ENCODE results near the gene SCT.
A peak's percentile ranks its signal among the peaks of the same experiment; 100 is the strongest.
"Not testable (repeated sequence)": the region's sequence is repeated elsewhere in the genome, so short reads cannot be mapped to it uniquely, and the experiment has no call there.

The SCT gene

DNA sequence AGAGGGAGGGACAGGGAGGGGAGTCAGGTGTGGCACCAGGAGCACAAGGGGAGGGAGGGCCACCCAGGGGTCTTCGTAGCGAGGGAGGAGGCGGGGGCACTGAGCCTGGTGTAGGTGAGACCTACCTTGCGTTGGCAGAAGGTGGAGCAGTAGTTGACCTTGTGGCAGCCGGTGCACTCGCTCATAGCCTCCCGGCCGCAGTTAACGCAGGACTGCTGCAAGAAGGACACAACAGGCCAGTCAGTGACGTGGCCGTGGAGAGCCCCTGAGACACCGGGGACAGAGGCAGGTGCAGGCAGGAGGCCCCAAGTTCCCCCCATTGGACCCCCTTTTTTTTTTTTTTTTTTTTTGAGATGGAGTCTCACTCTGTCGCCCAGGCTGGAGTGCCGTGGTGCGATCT lies 26.9 kb upstream of the SCT start:
- ATAC-seq, result no peak
- Mint-ChIP-seq H3K27ac (no peak overlapping the region), H3K36me3 (peaks cover 40% of the 10 kb centered on the region), H3K4me1 (no peaks in the 10 kb centered on the region), H3K27me3 (no peaks in the 10 kb centered on the region), H3K9me3 (no peaks in the 10 kb centered on the region), H3K4me3 (no peak overlapping the region)

DNA sequence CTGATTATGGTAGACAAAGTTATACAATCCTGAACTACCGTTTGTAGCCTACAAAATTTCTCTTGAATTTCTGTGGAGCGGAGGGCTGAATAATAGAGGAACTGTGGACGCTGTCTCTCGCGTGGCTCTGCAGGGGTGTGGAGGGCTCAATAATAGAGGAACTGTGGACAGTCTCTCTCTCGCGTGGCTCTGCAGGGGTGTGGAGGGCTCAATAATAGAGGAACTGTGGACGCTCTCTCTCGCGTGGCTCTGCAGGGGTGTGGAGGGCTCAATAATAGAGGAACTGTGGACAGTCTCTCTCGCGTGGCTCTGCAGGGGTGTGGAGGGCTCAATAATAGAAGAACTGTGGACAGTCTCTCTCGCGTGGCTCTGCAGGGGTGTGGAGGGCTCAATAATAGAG lies 26.2 kb upstream of the SCT start:
- not testable (repeated sequence) for ATAC-seq, H3K4me1 Mint-ChIP-seq, H3K27ac Mint-ChIP-seq, H3K9me3 Mint-ChIP-seq, H3K27me3 Mint-ChIP-seq, H3K4me3 Mint-ChIP-seq
- peaks cover 40% of the 10 kb centered on the region for H3K36me3 Mint-ChIP-seq

DNA sequence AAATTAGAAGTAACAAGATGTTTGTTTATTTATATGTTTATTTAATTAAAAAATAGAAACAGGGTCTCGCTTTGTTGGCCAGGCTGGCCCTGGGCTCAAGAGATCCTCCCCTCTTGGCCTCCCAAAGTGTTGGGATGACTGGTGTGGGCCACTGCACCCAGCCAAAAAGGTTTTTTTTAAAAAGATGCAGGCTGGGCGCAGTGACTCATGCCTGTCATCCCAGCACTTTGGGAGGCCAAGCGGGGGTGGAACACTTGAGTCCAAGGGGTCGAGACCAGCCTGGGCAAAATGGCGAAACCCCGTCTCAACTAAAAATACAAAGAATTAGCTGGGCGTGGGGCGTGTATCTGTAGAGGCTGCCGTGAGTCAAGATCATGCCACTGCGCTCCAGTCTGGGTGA lies 23.5 kb upstream of the SCT start:
- no peaks in the 10 kb centered on the region for H3K4me1 Mint-ChIP-seq
- no peak for ATAC-seq
- peaks cover 32% of the 10 kb centered on the region for H3K36me3 Mint-ChIP-seq
- no peak overlapping the region for H3K4me3 Mint-ChIP-seq
- H3K9me3 Mint-ChIP-seq, result no peaks in the 10 kb centered on the region
- H3K27ac Mint-ChIP-seq, result no peak overlapping the region
- no peaks in the 10 kb centered on the region for H3K27me3 Mint-ChIP-seq

DNA sequence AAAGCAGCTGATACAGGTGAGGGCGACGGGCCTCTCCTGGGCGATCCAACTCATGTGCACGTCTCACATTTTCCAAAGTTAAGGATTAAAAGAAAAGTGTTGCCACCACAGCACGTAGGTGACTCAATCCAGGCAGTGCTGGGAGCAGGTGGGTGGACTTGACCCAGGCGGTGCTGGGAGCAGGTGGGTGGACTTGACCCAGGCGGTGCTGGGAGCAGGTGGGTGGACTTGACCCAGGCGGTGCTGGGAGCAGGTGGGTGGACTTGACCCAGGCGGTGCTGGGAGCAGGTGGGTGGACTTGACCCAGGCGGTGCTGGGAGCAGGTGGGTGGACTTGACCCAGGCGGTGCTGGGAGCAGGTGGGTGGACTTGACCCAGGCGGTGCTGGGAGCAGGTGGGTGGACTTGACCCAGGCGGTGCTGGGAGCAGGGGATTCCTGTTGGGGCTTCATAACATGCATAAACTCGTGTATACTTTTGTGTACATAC lies 20.7 kb upstream of the SCT start:
- not testable (repeated sequence) for H3K9me3 Mint-ChIP-seq, H3K4me1 Mint-ChIP-seq, ATAC-seq, H3K27me3 Mint-ChIP-seq, H3K4me3 Mint-ChIP-seq, H3K27ac Mint-ChIP-seq
- H3K36me3 Mint-ChIP-seq, result peaks cover 27% of the 10 kb centered on the region

DNA sequence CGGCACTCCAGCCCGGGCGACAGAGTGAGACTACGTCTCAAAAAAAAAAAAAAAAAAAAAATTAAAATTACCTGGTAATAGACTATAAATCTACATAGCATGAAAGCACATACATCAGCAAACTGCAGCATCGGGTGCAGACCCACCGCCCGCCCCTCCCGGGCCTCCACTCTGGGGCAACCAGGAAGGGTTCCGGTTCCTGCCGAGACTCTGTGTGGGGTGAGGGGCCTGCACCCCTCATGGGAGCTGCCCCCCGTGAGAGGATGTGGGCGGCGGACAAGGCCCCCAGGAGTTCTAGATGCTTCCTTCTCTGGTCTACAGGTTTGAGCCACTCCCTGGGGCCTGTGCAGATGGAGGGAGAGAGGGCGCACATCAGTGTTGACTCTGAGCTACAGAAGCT lies 19.2 kb upstream of the SCT start:
- H3K9me3 Mint-ChIP-seq, result no peaks in the 10 kb centered on the region
- no peaks in the 10 kb centered on the region for H3K4me1 Mint-ChIP-seq
- no peak for ATAC-seq
- H3K27me3 Mint-ChIP-seq, result no peaks in the 10 kb centered on the region
- peaks cover 12% of the 10 kb centered on the region for H3K36me3 Mint-ChIP-seq
- no peak overlapping the region for H3K27ac Mint-ChIP-seq
- no peak overlapping the region for H3K4me3 Mint-ChIP-seq

DNA sequence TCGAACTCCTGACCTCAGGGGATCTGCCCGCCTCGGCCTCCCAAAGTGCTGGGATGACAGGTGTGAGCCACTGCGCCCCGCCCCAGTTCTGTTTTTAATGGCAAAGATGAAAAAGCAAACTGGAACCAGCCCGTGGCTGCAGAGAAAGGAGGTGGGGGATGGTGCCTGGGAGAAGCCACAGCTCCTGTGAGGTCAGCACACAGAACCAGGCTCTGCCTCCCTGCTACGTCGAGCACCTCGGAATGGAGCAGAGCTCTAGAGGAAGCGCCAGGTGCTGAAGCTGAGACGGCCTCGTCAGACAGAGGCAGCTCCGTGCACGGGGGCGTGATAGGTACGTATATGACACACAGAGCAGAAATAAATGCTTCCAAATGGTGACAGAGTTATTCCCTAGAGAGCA lies 18.6 kb upstream of the SCT start:
- H3K27me3 Mint-ChIP-seq, result peaks cover 3% of the 10 kb centered on the region
- H3K9me3 Mint-ChIP-seq, result no peaks in the 10 kb centered on the region
- no peak for ATAC-seq
- no peak overlapping the region for H3K27ac Mint-ChIP-seq
- peaks cover 2% of the 10 kb centered on the region for H3K4me1 Mint-ChIP-seq
- no peak overlapping the region for H3K4me3 Mint-ChIP-seq
- H3K36me3 Mint-ChIP-seq, result peaks cover 6% of the 10 kb centered on the region

DNA sequence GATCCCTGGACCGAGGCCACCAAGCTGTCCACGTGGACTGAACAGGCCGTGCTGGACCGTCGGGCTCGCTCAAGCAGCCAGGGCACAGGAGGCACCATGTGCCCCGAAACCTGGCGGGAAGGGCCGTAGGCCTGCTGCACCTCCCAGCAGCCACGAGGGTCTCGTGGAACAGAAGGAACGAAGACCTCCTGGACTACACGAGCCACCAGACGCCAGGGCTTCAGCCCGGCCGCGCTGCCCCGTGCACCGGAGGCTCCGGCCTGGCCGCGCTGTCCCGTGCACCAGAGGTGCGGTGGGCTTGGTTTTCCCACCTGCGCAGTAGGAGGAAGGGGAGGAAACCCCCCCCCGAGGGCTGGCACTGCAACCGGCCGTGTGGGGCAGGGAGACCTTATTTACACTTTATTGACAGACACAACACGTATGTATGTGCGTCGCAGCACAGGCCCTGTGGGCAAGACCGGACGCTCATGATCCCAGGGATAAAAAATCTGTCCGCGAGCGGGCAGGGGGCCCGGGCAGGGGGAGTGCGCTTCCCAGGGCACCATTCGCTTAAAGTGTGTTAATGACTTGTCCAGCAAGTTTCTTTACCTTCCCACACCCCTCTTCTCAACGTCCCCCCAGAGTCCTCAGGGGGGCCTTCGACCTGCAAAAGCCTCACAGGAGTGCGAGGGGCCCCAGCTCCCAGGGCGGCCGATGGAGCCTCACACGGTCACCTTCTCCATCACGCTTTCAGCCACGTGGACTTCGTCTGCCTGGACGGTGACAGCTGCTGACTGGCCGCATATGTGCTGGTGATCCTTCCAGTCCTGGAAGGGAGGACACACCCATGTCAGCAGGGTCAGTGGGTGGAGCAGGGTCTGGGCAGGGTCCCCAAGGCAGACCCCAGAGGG lies 17.1 kb upstream of the SCT start:
- peaks cover 6% of the 10 kb centered on the region for H3K36me3 Mint-ChIP-seq
- no peak overlapping the region for H3K27ac Mint-ChIP-seq

DNA sequence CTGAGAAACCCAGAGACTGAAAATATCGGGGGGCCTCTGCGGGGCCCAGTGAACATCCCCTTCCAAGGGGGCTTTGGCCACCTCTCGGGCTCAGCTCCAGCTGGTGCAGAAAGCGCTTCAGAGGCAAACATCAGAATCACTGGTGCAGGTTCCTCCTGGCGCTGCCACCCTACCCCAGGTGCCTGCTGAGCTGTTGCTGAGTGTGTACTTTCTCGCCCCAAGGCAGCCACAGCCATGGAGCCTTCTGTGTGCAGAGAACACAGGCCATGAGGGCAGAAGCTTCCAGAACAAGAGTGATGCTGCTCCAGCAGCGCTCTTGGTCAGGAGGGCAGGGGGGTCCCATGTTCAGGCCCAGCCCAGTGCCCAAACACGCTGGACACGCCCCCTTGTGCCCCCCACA lies 16.4 kb upstream of the SCT start:
- Mint-ChIP-seq H3K27ac (no peak overlapping the region), H3K27me3 (peaks cover 16% of the 10 kb centered on the region), H3K4me1 (peaks cover 8% of the 10 kb centered on the region), H3K4me3 (no peak overlapping the region), H3K36me3 (peaks cover 6% of the 10 kb centered on the region), H3K9me3 (no peaks in the 10 kb centered on the region)
- ATAC-seq, result no peak

More for the DNA sequence above, 17.1 kb upstream of the SCT start:
- ATAC-seq, result no peak
- H3K27me3 Mint-ChIP-seq, result peaks cover 9% of the 10 kb centered on the region
- H3K4me3 Mint-ChIP-seq, result no peak overlapping the region
- H3K4me1 Mint-ChIP-seq, result peaks cover 8% of the 10 kb centered on the region
- H3K9me3 Mint-ChIP-seq, result no peaks in the 10 kb centered on the region

DNA sequence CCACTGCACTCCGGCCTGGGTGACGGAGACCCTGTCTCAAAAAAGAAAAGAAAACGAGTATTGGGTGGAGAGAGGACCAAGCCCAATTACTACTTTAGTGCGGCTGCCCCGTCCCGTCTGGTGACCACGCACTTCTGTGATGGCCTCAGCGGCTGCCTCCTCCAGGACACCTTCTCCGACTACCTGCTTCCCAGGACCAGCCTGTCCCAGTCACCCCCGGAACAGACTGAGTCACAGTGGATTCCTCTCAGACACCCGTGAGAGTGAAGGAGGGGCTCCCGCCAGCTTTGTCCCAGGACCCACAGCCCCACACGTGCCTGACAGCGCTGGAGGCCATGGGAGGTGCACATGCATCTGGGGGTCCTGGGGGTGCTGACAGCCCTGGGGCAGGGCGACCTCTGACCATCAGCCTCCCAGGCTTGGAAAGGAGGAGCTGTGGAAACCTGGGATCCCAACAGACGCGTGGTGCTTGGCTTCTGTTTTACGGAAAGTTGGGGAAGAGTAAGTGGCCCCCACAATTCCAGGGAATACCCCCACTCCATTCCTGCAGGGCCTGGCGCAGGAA lies 14.9 kb upstream of the SCT start:
- H3K4me3 Mint-ChIP-seq, result no peak overlapping the region
- no peaks in the 10 kb centered on the region for H3K9me3 Mint-ChIP-seq
- peaks cover 14% of the 10 kb centered on the region for H3K4me1 Mint-ChIP-seq
- no peak for ATAC-seq
- peak overlapping the region; percentile 34 for H3K27ac Mint-ChIP-seq
- peaks cover 6% of the 10 kb centered on the region for H3K36me3 Mint-ChIP-seq
- H3K27me3 Mint-ChIP-seq, result peaks cover 30% of the 10 kb centered on the region

DNA sequence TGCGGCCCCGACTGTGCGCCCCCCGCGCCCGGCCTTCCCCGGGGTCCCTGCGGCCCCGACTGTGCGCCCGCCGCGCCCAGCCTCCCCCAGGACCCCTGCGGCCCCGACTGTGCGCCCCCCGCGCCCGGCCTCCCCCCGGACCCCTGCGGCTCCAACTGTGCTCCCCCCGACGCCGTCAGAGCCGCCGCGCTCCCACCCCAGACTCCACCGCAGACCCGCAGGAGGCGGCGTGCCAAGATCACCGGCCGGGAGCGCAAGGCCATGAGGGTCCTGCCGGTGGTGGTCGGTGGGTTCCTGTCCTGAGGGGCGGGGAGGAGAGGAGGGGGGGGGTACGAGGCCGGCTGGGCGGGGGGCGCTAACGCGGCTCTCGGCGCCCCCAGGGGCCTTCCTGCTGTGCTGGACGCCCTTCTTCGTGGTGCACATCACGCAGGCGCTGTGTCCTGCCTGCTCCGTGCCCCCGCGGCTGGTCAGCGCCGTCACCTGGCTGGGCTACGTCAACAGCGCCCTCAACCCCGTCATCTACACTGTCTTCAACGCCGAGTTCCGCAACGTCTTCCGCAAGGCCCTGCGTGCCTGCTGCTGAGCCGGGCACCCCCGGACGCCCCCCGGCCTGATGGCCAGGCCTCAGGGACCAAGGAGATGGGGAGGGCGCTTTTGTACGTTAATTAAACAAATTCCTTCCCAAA lies 13.2 kb upstream of the SCT start:
- no peak overlapping the region for H3K27ac Mint-ChIP-seq
- ATAC-seq, result no peak
- peaks cover 42% of the 10 kb centered on the region for H3K27me3 Mint-ChIP-seq
- H3K4me1 Mint-ChIP-seq, result peaks cover 14% of the 10 kb centered on the region
- H3K9me3 Mint-ChIP-seq, result no peaks in the 10 kb centered on the region
- H3K36me3 Mint-ChIP-seq, result peaks cover 6% of the 10 kb centered on the region
- H3K4me3 Mint-ChIP-seq, result peak overlapping the region; percentile 32

DNA sequence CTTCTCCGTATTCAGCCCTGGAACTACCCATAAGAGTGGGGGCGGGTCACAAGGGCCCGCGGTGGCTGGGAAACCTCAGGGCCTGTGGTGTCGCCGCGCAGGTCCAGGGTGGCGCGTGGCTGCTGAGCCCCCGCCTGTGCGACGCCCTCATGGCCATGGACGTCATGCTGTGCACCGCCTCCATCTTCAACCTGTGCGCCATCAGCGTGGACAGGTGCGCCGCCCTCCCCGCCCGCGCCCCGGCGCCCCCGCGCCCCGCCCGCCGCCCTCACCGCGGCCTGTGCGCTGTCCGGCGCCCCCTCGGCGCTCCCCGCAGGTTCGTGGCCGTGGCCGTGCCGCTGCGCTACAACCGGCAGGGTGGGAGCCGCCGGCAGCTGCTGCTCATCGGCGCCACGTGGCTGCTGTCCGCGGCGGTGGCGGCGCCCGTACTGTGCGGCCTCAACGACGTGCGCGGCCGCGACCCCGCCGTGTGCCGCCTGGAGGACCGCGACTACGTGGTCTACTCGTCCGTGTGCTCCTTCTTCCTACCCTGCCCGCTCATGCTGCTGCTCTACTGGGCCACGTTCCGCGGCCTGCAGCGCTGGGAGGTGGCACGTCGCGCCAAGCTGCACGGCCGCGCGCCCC lies 12.5 kb upstream of the SCT start:
- ATAC-seq, result no peak
- Mint-ChIP-seq H3K9me3 (no peaks in the 10 kb centered on the region), H3K27me3 (peaks cover 42% of the 10 kb centered on the region), H3K4me3 (no peak overlapping the region), H3K4me1 (peaks cover 14% of the 10 kb centered on the region), H3K36me3 (peaks cover 5% of the 10 kb centered on the region), H3K27ac (no peak overlapping the region)

DNA sequence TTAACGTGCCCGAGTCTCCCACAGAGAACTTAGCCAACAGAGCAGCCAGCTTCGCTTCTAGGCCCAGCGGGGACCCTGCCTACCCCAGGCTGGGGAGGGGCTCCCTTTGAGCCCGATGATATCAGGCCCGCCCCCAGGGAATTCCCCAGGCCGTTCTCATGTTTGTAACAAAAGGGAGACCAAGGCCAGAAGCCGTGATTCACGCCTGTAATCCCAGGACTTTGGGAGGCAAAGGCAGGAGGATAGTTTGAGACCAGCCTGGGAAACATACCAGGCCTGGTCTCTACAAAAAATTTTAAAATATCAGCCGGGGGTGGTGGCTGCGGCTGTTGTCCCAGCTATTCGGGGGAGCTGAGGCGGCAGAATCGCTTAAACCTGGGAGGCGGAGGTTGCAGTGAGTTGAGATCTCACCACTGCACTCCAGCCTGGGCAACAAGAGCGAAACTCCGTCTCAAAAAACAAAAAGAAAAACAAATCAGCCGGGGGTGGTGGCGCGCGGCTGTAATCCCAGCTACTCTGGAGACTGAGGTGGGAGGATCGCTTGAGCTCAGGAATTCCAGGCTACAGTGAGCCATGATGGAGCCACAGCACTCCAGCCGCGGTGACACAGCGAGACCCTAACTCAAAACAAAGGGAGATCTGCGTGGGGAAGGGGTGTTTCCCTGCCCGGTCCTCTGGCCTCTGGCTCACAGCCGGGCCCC lies 11.8 kb upstream of the SCT start:
- Mint-ChIP-seq H3K9me3 (no peaks in the 10 kb centered on the region), H3K36me3 (no peaks in the 10 kb centered on the region), H3K27me3 (peaks cover 42% of the 10 kb centered on the region), H3K4me3 (peak overlapping the region; percentile 36), H3K4me1 (peaks cover 14% of the 10 kb centered on the region), H3K27ac (no peak overlapping the region)
- ATAC-seq, result no peak

DNA sequence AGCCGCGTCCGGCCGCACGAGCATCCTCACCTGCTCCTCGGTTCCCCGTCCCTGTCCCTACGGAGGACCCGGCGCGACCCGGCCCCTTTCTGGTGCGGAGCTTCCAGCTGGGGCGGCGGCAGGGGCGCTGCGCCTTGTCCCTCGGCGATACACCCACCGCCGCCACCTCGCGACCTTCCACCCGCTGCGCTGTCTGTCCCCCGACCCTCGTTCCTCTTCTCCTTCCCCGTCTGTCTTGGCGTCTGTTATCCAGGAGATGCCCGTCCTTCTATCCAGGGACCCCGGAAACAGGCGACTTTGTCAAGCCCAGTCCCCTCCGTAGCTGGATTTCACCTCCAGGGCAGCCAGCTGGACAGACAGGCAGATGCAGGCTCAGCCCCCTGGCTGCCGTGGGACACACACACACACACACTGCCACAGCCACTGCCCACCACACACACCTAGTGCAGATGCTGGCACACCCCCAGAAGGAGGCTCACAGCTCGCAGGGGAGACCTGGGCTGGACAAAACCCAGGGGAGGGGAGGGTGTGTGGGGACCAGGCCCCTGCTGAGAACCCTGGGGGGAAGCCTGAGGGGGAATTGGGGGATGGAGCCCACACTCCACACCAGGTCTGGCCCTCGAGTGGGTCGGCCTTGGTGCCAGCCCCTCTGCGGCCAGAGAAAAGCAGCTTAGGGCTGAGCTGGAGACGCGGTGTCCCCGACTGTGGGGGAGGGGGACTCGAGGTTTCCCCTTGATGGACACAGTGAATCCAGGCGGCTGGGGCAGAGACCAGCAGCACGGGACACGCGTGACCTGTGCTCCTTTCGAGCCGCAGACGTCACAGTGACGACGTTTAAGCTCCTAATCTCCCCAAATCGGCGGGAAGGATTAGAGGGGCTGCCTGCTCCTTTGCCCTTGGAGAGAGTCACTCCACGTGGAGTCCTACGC lies 10.9 kb upstream of the SCT start:
- H3K27me3 Mint-ChIP-seq, result peaks cover 42% of the 10 kb centered on the region

DNA sequence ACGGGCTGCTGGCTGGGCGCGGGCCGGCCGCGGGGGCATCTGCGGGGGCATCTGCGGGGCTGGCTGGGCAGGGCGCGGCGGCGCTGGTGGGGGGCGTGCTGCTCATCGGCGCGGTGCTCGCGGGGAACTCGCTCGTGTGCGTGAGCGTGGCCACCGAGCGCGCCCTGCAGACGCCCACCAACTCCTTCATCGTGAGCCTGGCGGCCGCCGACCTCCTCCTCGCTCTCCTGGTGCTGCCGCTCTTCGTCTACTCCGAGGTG lies 10.3 kb upstream of the SCT start:
- no peak for ATAC-seq
- peaks cover 42% of the 10 kb centered on the region for H3K27me3 Mint-ChIP-seq
- H3K4me3 Mint-ChIP-seq, result peak overlapping the region; percentile 30
- H3K27ac Mint-ChIP-seq, result no peak overlapping the region
- no peaks in the 10 kb centered on the region for H3K9me3 Mint-ChIP-seq
- peaks cover 14% of the 10 kb centered on the region for H3K4me1 Mint-ChIP-seq
- H3K36me3 Mint-ChIP-seq, result no peaks in the 10 kb centered on the region

More for the DNA sequence above, 10.9 kb upstream of the SCT start:
- Mint-ChIP-seq H3K4me3 (peak overlapping the region; percentile 30), H3K9me3 (no peaks in the 10 kb centered on the region), H3K36me3 (no peaks in the 10 kb centered on the region), H3K4me1 (peaks cover 14% of the 10 kb centered on the region), H3K27ac (no peak overlapping the region)
- ATAC-seq, result no peak
